Mucosa of descending colon (tissue), 3 donors: ENCODE measurements around the gene DOLPP1. TPM values are rescaled to one million over a fixed set of nuclear protein-coding genes. Genes with fewer than 3 reads are reported as not detected.
A peak's percentile ranks its signal among the peaks of the same experiment; 100 is the strongest.
"Not testable (repeated sequence)": the region's sequence is repeated elsewhere in the genome, so short reads cannot be mapped to it uniquely, and the experiment has no call there.

Experiments used
- ATAC-seq: fragments of 200-7000 bp; cut with Tn5 transposase; one replicate; pipeline ENCODE4 v1.9.1; 2020; ENCODE audit warnings: mild to moderate bottlenecking, moderate library complexity
- DNase-seq, 3 donors: peaks; one replicate each; pipeline ENCODE4 v3.0.0-alpha.2; 2020
- H3K36me3 ChIP-seq: fragments of 200-600 bp; one replicate; pipeline ENCODE4 v1.8.0; 2021; ENCODE audit warnings: low read depth, mild to moderate bottlenecking
- H3K4me1 ChIP-seq: fragments of 200-600 bp; one replicate; pipeline ENCODE4 v1.8.0; 2021; ENCODE audit warnings: low read depth, mild to moderate bottlenecking
- H3K4me3 ChIP-seq: fragments of 200-600 bp; one replicate; pipeline ENCODE4 v1.8.0; 2021; ENCODE audit warnings: mild to moderate bottlenecking
- H3K9me3 ChIP-seq: fragments of 200-600 bp; one replicate; pipeline ENCODE4 v1.8.0; 2021; ENCODE audit warnings: mild to moderate bottlenecking
- intact Hi-C, 2 donors: fragments of 100-400 bp; cut with DNase I in 1 of 2; cut with micrococcal nuclease in 1 of 2; formaldehyde crosslinking; loops; one replicate each; pipeline versions ENCODE4 v1.11.0 to v1.11.1; 2022; cut with DNase I, micrococcal nuclease
- total RNA-seq, 3 donors: library from RNA; stranded (reverse); fragmentation: NEBNext Ultra II Directional in 2 of 3; extraction: Animal tissue kit (Norgen Biotek cat#: 25700) in 2 of 3; gene quantifications; one replicate each; pipeline versions ENCODE4 v1.2.1 to v1.2.4, GENCODE V29; 2021 to 2023
- TF ChIP-seq, protein P1 (sequence below): fragments of 200-600 bp; IDR thresholded peaks from one replicate; pipeline ENCODE4 v1.8.0; 2022; ENCODE audit warnings: antibody characterized with exemption, mild to moderate bottlenecking
- donor health status: DM: no; HTN: no; CAD: no; lungs with moderate emphysema.
- donor health status: DM: no; HTN: no; CAD: no.
- donor health status: DM: no; HTN: yes; CAD: no.

The DOLPP1 gene
- total RNA-seq, 3 donors from 2014 or later, result 27.6 to 59.7 (median 48.3) TPM

DNA sequence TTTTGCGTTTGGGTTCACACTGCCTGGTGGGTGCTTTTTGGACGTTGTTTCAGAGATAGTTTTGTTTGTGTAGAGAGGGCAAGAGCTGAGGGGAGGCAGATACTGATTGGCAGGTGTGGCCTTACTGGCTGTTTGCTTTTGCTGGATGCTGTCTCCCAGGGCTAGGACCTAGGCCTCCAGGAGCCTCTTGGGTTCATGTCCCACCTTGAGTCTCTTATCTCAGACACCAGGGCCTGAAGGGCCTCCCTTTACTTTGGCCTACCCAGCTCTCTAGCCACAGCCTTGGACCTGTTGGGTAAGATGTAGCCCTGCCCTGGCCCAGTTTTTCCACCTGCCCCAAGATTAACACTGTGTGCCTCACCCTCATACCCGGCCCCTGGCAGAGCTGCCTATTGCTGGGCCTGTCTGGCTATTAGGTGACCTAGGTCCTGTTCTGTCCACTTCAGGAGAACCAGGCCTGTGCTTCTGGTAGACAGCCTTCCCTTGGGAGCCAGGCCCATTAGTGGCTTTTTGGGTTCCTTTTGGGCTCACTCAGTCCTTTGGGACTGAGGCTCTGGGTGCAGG lies 43.7 kb downstream of the DOLPP1 start:
- Histone ChIP-seq H3K4me3 (no peak overlapping the region), H3K9me3 (no peaks in the 10 kb centered on the region), H3K4me1 (no peaks in the 10 kb centered on the region), H3K36me3 (peaks cover 4% of the 10 kb centered on the region)
- TF ChIP-seq, protein P1, sequence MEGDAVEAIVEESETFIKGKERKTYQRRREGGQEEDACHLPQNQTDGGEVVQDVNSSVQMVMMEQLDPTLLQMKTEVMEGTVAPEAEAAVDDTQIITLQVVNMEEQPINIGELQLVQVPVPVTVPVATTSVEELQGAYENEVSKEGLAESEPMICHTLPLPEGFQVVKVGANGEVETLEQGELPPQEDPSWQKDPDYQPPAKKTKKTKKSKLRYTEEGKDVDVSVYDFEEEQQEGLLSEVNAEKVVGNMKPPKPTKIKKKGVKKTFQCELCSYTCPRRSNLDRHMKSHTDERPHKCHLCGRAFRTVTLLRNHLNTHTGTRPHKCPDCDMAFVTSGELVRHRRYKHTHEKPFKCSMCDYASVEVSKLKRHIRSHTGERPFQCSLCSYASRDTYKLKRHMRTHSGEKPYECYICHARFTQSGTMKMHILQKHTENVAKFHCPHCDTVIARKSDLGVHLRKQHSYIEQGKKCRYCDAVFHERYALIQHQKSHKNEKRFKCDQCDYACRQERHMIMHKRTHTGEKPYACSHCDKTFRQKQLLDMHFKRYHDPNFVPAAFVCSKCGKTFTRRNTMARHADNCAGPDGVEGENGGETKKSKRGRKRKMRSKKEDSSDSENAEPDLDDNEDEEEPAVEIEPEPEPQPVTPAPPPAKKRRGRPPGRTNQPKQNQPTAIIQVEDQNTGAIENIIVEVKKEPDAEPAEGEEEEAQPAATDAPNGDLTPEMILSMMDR, result no peak
- no peak for DNase-seq
- no peak for ATAC-seq
- intact Hi-C loops, result no loop called here

DNA sequence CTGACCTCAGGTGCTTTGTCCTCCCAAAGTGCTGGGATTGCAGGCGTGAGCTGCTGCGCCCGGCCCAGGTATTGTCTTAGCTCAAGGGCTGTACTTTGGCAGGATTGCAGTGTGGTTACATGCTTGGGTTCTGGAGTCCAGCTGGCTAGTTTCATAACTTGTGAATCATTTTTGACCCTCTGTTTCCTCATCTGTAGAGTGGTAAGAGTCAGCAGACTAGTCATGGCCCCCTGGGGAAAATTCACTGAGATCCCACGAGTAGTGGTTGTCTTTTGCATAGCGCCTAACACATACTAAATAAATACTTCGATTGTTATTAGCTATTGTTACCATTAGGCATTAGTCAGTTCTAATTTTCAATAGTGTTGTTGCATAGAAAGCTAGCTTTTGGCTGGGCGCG lies 44.6 kb downstream of the DOLPP1 start:
- H3K36me3 ChIP-seq, result peaks cover 4% of the 10 kb centered on the region
- ATAC-seq (peak; percentile 35), DNase-seq (no peak)
- intact Hi-C loops, result no loop called here
- H3K9me3 ChIP-seq, result no peaks in the 10 kb centered on the region
- H3K4me1 ChIP-seq, result no peaks in the 10 kb centered on the region
- TF ChIP-seq, protein P1, result no peak
- H3K4me3 ChIP-seq, result no peak overlapping the region

DNA sequence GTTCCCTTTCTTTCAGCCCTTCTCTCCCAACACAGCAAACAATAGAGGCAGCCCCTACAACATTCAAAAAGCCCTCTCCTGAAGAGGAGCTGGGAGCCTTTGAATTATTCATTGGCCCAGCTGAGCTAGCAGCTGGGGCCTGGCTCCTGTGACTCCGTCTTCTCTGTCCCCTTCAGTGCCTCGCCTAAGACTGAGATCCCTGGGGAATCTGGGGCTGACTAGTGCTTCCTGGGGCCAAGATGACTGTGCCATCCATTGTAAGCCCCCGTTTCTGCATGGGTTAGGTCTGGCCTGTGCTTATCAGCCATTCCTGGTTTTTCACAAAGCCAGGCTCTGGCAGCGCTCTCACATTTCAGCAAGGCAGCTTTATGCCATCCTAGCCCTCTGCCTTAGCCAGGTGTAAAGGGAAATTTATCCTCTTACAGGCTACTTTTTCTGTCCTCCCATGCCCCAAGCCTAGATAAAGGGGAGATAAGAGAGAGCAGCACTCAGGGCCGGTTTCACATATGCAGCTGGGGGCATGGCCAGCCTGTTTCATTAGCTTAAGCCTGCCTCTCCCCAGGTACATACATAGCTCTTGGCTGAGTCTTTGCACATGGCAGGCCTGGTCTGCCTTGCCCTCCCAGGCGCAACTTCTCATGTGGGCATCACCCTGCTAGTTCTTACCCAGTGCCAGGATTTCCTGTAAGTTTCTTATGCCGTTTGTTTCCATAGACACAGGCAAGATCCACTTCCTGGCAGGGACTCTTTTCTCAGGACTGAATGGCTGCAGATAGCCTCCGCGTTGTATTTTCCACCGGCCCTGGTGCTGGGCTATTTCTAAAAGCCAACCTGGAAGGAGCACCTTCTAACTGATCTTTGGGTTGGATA lies 46.1 kb downstream of the DOLPP1 start:
- ATAC-seq (no peak), DNase-seq (no peak)
- peaks cover 3% of the 10 kb centered on the region for H3K4me1 ChIP-seq
- intact Hi-C loops, result no loop called here
- H3K36me3 ChIP-seq, result peaks cover 4% of the 10 kb centered on the region
- TF ChIP-seq, protein P1, result no peak
- no peaks in the 10 kb centered on the region for H3K9me3 ChIP-seq
- no peak overlapping the region for H3K4me3 ChIP-seq

DNA sequence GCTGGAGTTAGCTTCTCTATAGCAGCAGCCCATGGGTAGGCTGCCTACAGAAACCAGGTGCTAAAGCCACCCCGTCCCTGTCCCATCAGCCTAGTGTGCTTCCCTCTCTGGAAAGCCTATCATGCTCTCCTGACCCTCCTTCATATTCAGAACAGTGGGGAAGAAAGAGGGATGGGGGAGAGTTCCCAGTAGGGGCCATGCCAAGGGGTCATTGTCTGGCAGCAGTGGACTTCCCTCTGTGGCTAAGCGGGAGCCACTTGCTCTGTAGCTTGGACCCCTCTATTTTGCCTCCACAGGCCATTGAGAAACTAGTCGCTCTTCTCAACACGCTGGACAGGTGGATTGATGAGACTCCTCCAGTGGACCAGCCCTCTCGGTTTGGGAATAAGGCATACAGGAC lies 47.8 kb downstream of the DOLPP1 start:
- intact Hi-C loops, result no loop called here
- Histone ChIP-seq H3K4me3 (no peak overlapping the region), H3K9me3 (no peaks in the 10 kb centered on the region), H3K4me1 (peaks cover 3% of the 10 kb centered on the region), H3K36me3 (peaks cover under 1% of the 10 kb centered on the region)
- TF ChIP-seq, protein P1, result no peak
- DNase-seq (no peak), ATAC-seq (no peak)

DNA sequence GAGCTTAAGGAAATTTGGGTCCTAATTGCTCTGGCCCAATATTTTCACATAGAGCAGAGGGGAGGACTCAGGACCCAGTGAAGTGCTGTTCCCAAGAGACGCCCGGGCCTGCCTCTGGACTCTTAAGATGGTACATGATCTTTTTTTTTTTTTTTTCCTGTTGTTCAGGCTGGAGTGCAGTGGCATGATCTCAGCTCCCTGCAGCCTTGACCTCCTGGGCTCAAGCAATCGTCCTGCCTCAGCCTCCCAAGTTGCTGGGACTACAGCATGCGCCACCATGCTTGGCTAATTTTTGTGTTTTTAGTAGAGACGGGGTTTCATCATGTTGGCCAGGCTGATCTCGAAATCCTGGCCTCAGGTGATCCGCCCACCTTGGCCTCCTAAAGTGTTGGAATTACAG lies 49.4 kb downstream of the DOLPP1 start:
- DNase-seq, ATAC-seq, H3K4me3 ChIP-seq, H3K4me1 ChIP-seq, H3K9me3 ChIP-seq, H3K36me3 ChIP-seq: not testable (repeated sequence)
- intact Hi-C loops, result loop anchor here (5.0 to 10.0 kb wide), 3 partner anchors 125 to 645 kb away; no protein-coding TSS in a partner anchor

DNA sequence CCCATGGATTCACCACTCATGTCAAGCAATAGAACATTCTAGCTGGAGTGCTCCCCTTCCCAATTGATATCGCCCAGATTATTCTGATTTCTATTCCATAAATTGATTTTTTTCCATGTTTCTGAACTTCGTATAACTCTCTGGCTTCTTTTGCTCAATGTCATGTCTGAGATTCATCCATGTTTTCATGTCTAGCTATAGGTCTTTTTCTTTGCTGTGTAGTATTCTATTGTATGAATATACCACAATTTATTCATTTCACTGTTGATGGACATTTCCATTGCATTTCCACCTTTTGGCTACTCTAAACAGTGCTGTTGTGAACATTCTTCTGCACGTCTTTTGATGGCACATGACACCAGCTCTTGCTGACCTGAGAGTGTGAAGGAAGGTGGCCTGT lies 49.9 kb downstream of the DOLPP1 start:
- Histone ChIP-seq H3K36me3 (no peaks in the 10 kb centered on the region), H3K9me3 (no peaks in the 10 kb centered on the region), H3K4me1 (peaks cover 3% of the 10 kb centered on the region), H3K4me3 (no peak overlapping the region)
- no peak for ATAC-seq
- intact Hi-C loops, result loop anchor here (5.0 to 10.0 kb wide), 3 partner anchors 124 to 644 kb away; no protein-coding TSS in a partner anchor
- TF ChIP-seq, protein P1, result no peak
- DNase-seq, result no peak
